Stimulated activated memory B cell treated with anti-CD40 and anti-IgM and Interleukin-4, amounts not matched to agents 10 μg/mL and 1 μg/mL and 100 μg/mL, for 72 hours (primary cell): ENCODE data around the gene EIF1.
"Not testable (repeated sequence)": the region's sequence is repeated elsewhere in the genome, so short reads cannot be mapped to it uniquely, and the experiment has no call there.

Source experiments
- ATAC-seq: fragments of 150-1000 bp; cut with Tn5 transposase; 2 replicates; pipeline ENCODE4 v1.10.0; 2021
- H3K27ac Mint-ChIP-seq: one replicate; pipeline ENCODE4 v1.8.0; 2022; ENCODE audit warnings: mild to moderate bottlenecking, mixed read lengths
- H3K27me3 Mint-ChIP-seq: one replicate; pipeline ENCODE4 v1.8.0; 2022; ENCODE audit warnings: mixed read lengths
- H3K36me3 Mint-ChIP-seq: one replicate; pipeline ENCODE4 v1.8.0; 2022; ENCODE audit warnings: mixed read lengths
- H3K4me1 Mint-ChIP-seq: one replicate; pipeline ENCODE4 v1.8.0; 2022; ENCODE audit warnings: mixed read lengths
- H3K4me3 Mint-ChIP-seq: one replicate; pipeline ENCODE4 v1.8.0; 2022; ENCODE audit warnings: mild to moderate bottlenecking, moderate library complexity, mixed read lengths
- H3K9me3 Mint-ChIP-seq: one replicate; pipeline ENCODE4 v1.8.0; 2022; ENCODE audit warnings: mixed read lengths

EIF1 gene

GRCh38 chr17:41683441-41684007 is 5.2 kb upstream of the EIF1 start:
- no peak for ATAC-seq
- Mint-ChIP-seq H3K27me3 (no peaks in the 10 kb centered on the region), H3K9me3 (no peaks in the 10 kb centered on the region), H3K4me1 (peaks cover 31% of the 10 kb centered on the region), H3K27ac (no peak overlapping the region), H3K4me3 (no peak overlapping the region), H3K36me3 (no peaks in the 10 kb centered on the region)

- no peaks in the 10 kb centered on the region for H3K9me3 Mint-ChIP-seq
- peaks cover 2% of the 10 kb centered on the region for H3K36me3 Mint-ChIP-seq
- no peak for ATAC-seq
- no peak overlapping the region for H3K27ac Mint-ChIP-seq
- peaks cover 26% of the 10 kb centered on the region for H3K4me1 Mint-ChIP-seq
- no peak overlapping the region for H3K4me3 Mint-ChIP-seq
- no peaks in the 10 kb centered on the region for H3K27me3 Mint-ChIP-seq
These were observed 4.7 kb upstream of the EIF1 start for GRCh38 chr17:41684035-41684434.

GRCh38 chr17:41685753-41686152 is 2.9 kb upstream of the EIF1 start:
- H3K9me3 Mint-ChIP-seq, H3K27ac Mint-ChIP-seq, H3K4me3 Mint-ChIP-seq, ATAC-seq, H3K27me3 Mint-ChIP-seq: not testable (repeated sequence)
- Mint-ChIP-seq H3K36me3 (peaks cover 18% of the 10 kb centered on the region), H3K4me1 (peaks cover 25% of the 10 kb centered on the region)

DNA sequence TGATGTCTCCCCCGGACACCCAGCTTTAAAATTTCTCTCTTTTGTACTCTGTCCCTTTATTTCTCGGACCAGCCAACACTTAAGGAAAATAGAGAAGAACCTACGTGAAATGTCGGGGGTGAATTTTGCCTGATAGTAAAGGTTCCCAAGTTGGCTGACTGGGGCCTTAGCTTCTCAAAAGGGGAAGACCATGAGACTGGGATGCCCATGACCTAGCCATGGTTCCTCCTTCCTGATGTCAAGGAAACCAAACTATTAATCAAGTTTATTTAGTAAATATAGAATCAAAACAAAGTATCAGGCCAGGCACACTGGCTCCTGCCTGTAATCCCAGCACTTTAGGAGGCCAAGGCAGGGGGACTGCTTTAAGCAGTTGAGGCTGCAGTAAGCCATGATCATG is 2.4 kb upstream of the EIF1 start:
- Mint-ChIP-seq H3K4me3 (no peak overlapping the region), H3K27ac (no peak overlapping the region), H3K36me3 (peaks cover 20% of the 10 kb centered on the region), H3K4me1 (peaks cover 25% of the 10 kb centered on the region), H3K9me3 (no peaks in the 10 kb centered on the region), H3K27me3 (no peaks in the 10 kb centered on the region)
- ATAC-seq, result no peak

DNA sequence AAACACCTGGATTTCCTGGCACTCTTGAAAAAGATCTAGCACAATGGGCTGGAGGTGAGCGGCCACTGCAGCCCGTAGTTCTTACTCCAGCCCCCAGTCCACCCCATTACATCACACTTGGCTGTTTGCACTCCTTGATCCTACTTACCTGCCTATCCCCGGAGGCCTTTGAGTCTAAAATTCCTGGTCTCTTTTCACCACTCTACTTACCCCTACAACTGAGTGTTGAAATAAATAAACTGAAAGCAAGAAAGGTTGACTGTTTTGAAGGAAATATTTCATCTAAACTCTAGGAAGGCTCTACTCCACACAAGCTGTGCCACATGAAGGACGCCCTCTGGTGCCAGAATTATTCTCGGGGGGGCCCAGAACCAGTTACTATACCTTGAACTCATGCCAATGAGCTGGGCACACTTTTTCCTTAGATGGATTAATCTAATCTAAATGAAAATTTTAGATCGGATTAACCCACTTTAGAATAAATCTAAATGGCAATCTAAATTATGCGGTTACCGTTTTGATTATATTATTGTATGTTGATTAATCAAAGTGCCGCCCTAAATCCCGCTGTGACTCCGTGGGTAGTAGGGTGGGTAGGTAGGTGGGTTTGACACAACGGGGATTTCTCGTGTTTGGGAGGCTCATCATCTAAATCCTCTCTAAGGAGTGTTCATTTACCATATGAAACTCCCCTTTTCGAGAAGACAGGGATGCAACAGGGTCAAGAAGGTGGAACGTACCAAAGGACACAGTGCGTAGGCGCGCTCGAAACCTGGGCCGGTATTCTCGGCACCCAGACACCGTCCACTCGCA is 651 bp upstream of the EIF1 start:
- peak; percentile 2 for ATAC-seq
- no peaks in the 10 kb centered on the region for H3K27me3 Mint-ChIP-seq
- peak overlapping the region; percentile 100 for H3K27ac Mint-ChIP-seq
- H3K9me3 Mint-ChIP-seq, result no peaks in the 10 kb centered on the region
- peaks cover 35% of the 10 kb centered on the region for H3K36me3 Mint-ChIP-seq
- H3K4me3 Mint-ChIP-seq, result peak overlapping the region; percentile 94
- H3K4me1 Mint-ChIP-seq, result peaks cover 26% of the 10 kb centered on the region

GRCh38 chr17:41689497-41690299 is 1.0 kb downstream of the EIF1 start:
- no peaks in the 10 kb centered on the region for H3K27me3 Mint-ChIP-seq
- ATAC-seq, result no peak

DNA sequence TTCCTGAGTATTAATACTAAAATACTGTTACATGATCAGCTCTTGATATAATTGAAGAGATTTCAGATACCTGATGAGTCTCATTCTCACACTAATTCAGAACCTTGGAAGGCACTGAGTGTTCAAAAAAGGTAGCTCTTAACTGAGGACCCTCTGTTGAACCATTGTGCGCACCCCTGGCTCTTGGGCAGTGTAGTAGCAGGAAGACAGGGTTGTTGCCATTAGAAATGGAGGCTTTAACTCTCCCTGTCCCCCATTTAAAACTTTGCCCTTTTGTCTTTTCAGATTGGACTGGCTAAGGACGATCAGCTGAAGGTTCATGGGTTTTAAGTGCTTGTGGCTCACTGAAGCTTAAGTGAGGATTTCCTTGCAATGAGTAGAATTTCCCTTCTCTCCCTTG is 1.8 kb downstream of the EIF1 start:
- Mint-ChIP-seq H3K4me3 (peak overlapping the region; percentile 94), H3K27me3 (no peaks in the 10 kb centered on the region), H3K27ac (no peak overlapping the region), H3K4me1 (peaks cover 30% of the 10 kb centered on the region), H3K9me3 (no peaks in the 10 kb centered on the region), H3K36me3 (peaks cover 52% of the 10 kb centered on the region)
- no peak for ATAC-seq

More at GRCh38 chr17:41689497-41690299, 1.0 kb downstream of the EIF1 start:
- Mint-ChIP-seq H3K9me3 (no peaks in the 10 kb centered on the region), H3K27ac (peak overlapping the region; percentile 100), H3K4me3 (peak overlapping the region; percentile 94), H3K4me1 (peaks cover 26% of the 10 kb centered on the region), H3K36me3 (peaks cover 47% of the 10 kb centered on the region)

DNA sequence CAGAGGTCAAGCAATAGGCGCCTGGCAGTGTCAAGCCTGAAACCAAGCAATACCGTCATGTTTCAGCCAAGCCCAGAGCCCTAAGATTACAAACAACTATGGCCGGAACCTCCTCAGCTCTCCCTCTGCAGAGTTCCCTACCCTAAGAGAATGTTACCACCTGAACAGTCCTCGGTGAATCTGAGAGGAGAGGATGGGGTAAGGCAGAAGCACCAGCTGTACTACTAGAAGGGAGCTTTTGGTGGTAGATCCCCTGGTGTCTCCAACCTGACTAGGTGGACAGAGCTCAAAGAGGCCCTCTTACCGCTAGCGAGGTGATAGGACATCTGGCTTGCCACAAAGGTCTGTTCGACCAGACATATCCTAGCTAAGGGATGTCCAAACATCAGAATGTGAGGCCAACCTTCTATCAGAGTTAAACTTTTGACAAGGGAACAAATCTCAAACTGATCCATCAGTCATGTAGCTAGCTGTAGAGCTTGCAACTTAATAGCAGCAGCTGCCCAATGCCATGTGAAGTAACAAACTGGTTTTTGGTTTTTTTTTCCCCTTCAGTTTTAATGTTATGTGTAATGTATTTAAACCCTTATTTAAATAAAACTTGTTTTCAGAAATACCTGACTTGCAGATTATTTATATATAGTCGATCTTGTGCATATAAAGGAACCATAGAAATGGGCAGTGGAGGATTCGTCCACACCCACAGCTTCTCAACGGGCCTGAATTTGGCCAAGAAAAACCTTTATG is 2.5 kb downstream of the EIF1 start:
- ATAC-seq, result no peak

DNA sequence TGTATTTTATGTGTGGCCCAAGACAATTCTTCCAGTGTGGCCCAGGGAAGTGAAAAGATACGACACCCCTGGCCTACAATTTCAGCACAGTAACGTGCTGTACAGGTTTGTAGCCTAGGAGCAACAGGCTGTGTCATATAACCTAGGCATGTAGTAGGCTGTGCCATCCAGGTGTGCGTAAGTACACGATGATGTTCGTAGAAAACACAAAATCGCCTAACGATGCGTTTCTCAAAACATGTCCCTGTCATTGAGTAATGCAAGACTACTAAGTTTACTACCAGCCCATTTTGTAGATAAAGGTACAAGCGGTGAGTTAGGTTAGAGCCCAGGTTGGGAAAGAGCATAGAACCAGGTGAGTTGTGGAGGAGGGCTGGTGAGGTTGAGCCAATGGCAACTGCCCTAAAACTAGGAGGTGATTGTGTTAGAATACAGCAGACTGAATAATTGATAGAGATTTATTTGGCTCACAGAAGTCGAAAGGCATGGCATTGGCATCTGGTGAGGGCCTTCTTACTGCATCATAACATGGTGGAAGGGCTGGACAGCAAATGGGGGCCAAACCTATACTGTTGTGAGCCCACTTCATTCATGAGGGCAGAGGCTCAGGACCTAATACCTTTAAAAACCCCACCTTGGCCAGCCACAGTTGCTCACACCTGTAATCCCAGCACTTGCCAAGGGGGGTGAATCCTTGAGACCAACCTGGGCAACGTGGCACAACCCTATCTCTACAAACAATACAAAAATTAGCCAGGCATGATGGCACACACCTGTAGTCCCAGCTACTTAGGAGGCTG is 4.2 kb downstream of the EIF1 start:
- Mint-ChIP-seq H3K27me3 (no peaks in the 10 kb centered on the region), H3K9me3 (no peaks in the 10 kb centered on the region), H3K4me1 (peaks cover 36% of the 10 kb centered on the region), H3K4me3 (no peak overlapping the region), H3K27ac (no peak overlapping the region), H3K36me3 (peaks cover 52% of the 10 kb centered on the region)
- no peak for ATAC-seq

More for the DNA sequence above, 2.5 kb downstream of the EIF1 start:
- H3K9me3 Mint-ChIP-seq, result no peaks in the 10 kb centered on the region
- H3K27me3 Mint-ChIP-seq, result no peaks in the 10 kb centered on the region
- H3K27ac Mint-ChIP-seq, result no peak overlapping the region
- H3K4me3 Mint-ChIP-seq, result no peak overlapping the region
- H3K4me1 Mint-ChIP-seq, result peaks cover 37% of the 10 kb centered on the region
- peaks cover 52% of the 10 kb centered on the region for H3K36me3 Mint-ChIP-seq

- H3K36me3 Mint-ChIP-seq, result peaks cover 39% of the 10 kb centered on the region
- no peaks in the 10 kb centered on the region for H3K9me3 Mint-ChIP-seq
- no peak overlapping the region for H3K4me3 Mint-ChIP-seq
- H3K27ac Mint-ChIP-seq, result no peak overlapping the region
- no peaks in the 10 kb centered on the region for H3K27me3 Mint-ChIP-seq
- no peak for ATAC-seq
- peaks cover 23% of the 10 kb centered on the region for H3K4me1 Mint-ChIP-seq
These were observed 6.5 kb downstream of the EIF1 start for GRCh38 chr17:41695134-41695661.

DNA sequence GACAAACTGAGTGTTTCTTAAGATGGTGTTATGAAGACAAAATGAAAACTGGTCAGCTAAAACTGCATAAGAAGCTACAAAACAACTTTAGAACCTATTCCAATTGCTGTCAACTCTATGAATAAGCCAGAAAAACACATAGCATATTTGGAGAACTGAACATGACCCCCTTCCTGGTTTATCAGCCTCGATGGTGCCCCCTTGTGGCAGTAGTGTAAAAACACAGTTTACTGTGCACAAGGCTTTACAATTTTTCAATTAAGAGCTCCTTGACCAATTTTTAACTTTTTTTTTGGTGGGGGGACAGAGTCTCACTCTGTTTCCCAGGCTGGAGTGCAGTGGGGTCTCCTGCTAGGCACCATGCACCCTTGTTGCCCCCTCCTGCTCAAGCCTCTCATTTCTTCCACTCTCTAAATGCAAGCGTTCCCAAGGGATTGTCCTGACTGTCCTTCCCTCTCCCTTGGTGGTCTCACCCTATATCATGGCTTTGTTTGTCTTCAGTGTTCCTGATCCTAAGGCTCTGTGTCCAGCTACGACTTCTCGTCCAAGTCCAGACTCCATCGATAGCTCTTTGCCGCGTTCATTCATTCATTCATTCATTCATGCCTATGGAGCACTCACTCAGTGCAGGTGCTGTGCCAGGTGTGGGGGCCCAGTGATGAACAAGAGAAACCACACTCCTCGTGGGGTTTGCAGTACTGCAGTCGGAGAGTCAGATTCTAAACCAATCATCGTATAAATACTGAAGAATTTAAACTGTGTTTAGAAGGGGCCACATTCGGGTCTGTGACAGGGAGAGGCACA is 7.5 kb downstream of the EIF1 start:
- Mint-ChIP-seq H3K9me3 (no peaks in the 10 kb centered on the region), H3K27ac (no peak overlapping the region), H3K4me1 (peaks cover 23% of the 10 kb centered on the region), H3K4me3 (no peak overlapping the region), H3K27me3 (no peaks in the 10 kb centered on the region), H3K36me3 (peaks cover 33% of the 10 kb centered on the region)
- peak; percentile 70 for ATAC-seq

DNA sequence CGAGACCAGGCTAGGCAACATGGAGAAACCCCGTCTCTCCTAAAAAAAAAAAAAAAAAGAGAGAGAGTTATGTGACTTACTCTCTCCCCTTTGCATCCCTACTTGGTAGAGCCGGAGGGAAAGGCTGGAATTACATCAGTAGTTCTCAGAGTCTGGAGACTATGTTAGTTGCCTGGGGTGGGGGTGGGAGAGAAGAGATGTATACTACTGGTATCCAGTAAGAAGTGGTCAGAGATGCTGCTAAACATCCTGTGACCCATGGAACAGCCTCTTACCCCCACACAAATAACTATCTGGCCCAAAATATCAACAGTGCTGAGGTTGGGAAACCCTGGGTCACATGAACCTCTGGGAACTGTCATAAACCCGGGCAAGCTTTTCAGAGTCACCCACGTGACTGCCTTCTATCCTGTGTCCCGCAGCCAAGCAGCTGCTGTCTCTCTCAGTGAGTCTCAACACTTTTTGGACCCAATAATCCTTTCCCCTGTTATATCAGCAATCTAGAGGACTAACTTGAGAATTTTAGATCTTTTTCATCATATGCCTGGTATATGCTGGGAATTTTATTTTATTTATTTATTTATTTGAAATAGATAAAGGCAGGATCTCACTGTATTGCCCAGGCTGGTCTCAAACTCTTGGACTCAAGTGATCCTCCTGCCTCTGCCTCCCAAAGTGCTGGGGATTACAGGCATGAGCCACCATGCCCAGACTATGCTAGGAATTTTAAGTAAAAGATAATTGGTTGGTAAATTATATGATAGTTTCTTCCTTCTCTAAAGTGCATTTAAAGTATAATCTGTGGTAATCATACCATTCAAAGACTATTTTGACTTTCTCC is 8.7 kb downstream of the EIF1 start:
- H3K27me3 Mint-ChIP-seq, result peaks cover 8% of the 10 kb centered on the region
- no peak overlapping the region for H3K4me3 Mint-ChIP-seq
- no peak overlapping the region for H3K27ac Mint-ChIP-seq
- no peak for ATAC-seq
- H3K9me3 Mint-ChIP-seq, result no peaks in the 10 kb centered on the region
- H3K4me1 Mint-ChIP-seq, result peaks cover 14% of the 10 kb centered on the region
- H3K36me3 Mint-ChIP-seq, result peaks cover 24% of the 10 kb centered on the region

DNA sequence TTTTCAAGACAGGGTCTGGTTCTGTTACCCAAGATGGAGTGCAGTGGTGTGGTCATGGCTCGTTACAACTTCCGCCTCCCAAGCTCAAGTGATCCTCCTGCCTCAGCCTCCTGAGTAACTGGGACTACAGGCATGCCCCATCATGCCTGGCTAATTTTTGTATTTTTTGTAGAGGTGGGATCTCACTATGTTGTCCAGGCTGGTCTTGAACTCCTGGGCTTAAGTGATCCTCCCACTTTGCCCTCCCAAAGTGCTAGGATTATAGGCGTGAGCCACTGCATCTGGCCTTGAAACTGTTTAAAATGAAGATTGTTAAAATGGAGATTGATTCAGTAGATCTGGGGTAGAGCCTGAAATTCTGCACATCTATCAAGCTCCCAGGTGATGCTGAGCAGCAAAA is 12.2 kb downstream of the EIF1 start:
- peaks cover 11% of the 10 kb centered on the region for H3K27me3 Mint-ChIP-seq
- not testable (repeated sequence) for H3K9me3 Mint-ChIP-seq, H3K4me1 Mint-ChIP-seq, H3K4me3 Mint-ChIP-seq, ATAC-seq, H3K27ac Mint-ChIP-seq, H3K36me3 Mint-ChIP-seq
